Panc1 (cell line): Measurements from ENCODE around the gene DPM2. TPM values are rescaled to one million over a fixed set of nuclear protein-coding genes. Genes with fewer than 3 reads are reported as not detected.

ENCODE experiments used
- ATAC-seq: fragments of 200-7000 bp; cut with Tn5 transposase; 2 replicates; pipeline ENCODE4 v1.9.1; 2020; ENCODE audit warnings: mild to moderate bottlenecking, moderate library complexity
- BruUV-seq: library from RNA; stranded (reverse); fragments of 400-500 nt; replicated peaks from 2 replicates; lab custom pipeline; 2021; lab: Mats Ljungman, UMichigan
- CTCF ChIA-PET: fragments of 300-600 bp; sonication (Branson Sonifier 250); formaldehyde crosslinking; loops from one replicate; lab custom pipeline; 2022; ENCODE audit warnings: antibody characterized with exemption; lab: Charles Lee
- POLR2A ChIA-PET: fragments of 300-600 bp; sonication (Branson Sonifier 250); formaldehyde crosslinking; loops from one replicate; lab custom pipeline; 2022; ENCODE audit warnings: antibody characterized with exemption; lab: Charles Lee
- DNase-seq: peaks from one replicate; pipeline ENCODE4 v3.0.0-alpha.2; 2010; ENCODE audit warnings: low read depth, low spot score
- H3K27ac ChIP-seq: 2 replicates; pipeline ENCODE4 v1.5.1; 2011; ENCODE audit warnings: mild to moderate bottlenecking, low read length, inconsistent platforms
- H3K27me3 ChIP-seq: fragments of 200-500 bp; sonication (Bioruptor generic); 2 replicates; pipeline ENCODE4 v1.6.0; 2014; ENCODE audit warnings: low read length, inconsistent platforms; ENCODE audit not compliant: control insufficient read depth, insufficient read depth
- H3K36me3 ChIP-seq: fragments of 200-500 bp; sonication (Bioruptor generic); 2 replicates; pipeline ENCODE4 v1.5.1; 2014; ENCODE audit warnings: inconsistent platforms, mild to moderate bottlenecking, low read length, moderate library complexity; ENCODE audit not compliant: control insufficient read depth, insufficient read depth
- H3K4me1 ChIP-seq: 2 replicates; pipeline ENCODE4 v1.5.1; 2011; ENCODE audit warnings: inconsistent platforms, mild to moderate bottlenecking, low read length, moderate library complexity; ENCODE audit not compliant: control insufficient read depth, insufficient read depth
- H3K4me3 ChIP-seq, 2 experiments: 2 replicates each; pipeline ENCODE4 v1.5.1; 2011 to 2012; ENCODE audit warnings: low read depth in 2 of 2, low read length in 2 of 2, mild to moderate bottlenecking in 2 of 2, inconsistent platforms in 1 of 2, moderate library complexity in 1 of 2
- H3K9me3 ChIP-seq: fragments of 200-500 bp; sonication (Bioruptor generic); 2 replicates; pipeline ENCODE4 v1.5.1; 2014; ENCODE audit warnings: low read depth, mild to moderate bottlenecking, inconsistent platforms, low read length, moderate library complexity; ENCODE audit not compliant: control insufficient read depth, insufficient read depth
- CTCF ChIP-seq: fragments of 450-650 bp; IDR thresholded peaks from 2 replicates; pipeline ENCODE4 v1.5.1; 2017; ENCODE audit warnings: mild to moderate bottlenecking
- POLR2AphosphoS5 ChIP-seq: IDR thresholded peaks from 2 replicates; pipeline ENCODE4 v1.6.1; 2012; ENCODE audit warnings: mild to moderate bottlenecking, low read depth, low read length, moderate library complexity
- REST ChIP-seq, 2 experiments: IDR thresholded peaks; 2 replicates each; pipeline ENCODE4 v1.6.1; 2011 to 2012; ENCODE audit warnings: low read depth in 2 of 2, control low read depth in 1 of 2, low read length in 1 of 2, mild to moderate bottlenecking in 1 of 2, moderate library complexity in 1 of 2; ENCODE audit not compliant: insufficient read depth in 1 of 2
- SIN3A ChIP-seq: IDR thresholded peaks from 2 replicates; pipeline ENCODE4 v1.6.1; 2012; ENCODE audit warnings: low read depth, mild to moderate bottlenecking, low read length, moderate library complexity, borderline replicate concordance; ENCODE audit not compliant: insufficient read depth
- TCF7L2 ChIP-seq: IDR thresholded peaks from 2 replicates; pipeline ENCODE4 v1.6.1; 2011; ENCODE audit warnings: mild to moderate bottlenecking, low read depth, low read length, inconsistent platforms
- in situ Hi-C: cut with HindIII; loops from 2 replicates; pipeline ENCODE4 v1.10.0; 2016; ENCODE audit warnings: low sequenced_read_pairs, low pct_unique_long_range_greater_than_20kb
- intact Hi-C: fragments of 100-400 bp; cut with micrococcal nuclease; formaldehyde crosslinking; loops from one replicate; pipeline ENCODE4 v1.10.0; 2022; ENCODE audit not compliant: unreplicated experiment
- total RNA-seq: library from RNA; stranded (reverse); gene quantifications from one replicate; pipeline ENCODE4 v1.2.1, GENCODE V29; 2021; ENCODE audit not compliant: unreplicated experiment

DPM2 gene
- total RNA-seq, 1 experiment from 2014 or later = 58.7 TPM

GRCh38 chr9:127940593-127940992 lies 2.9 kb upstream of the DPM2 start:
- in situ Hi-C loops (loop anchor here (25.0 kb wide), 1 partner anchor 147 kb away; no protein-coding TSS in a partner anchor), intact Hi-C loops (loop anchor here (5.0 kb wide), 2 partner anchors 37 to 97 kb away; no protein-coding TSS in a partner anchor)
- H3K9me3 ChIP-seq = no peaks in the 10 kb centered on the region
- ATAC-seq = no peak
- peak overlapping the region; percentile 93 for H3K27ac ChIP-seq
- no peak for DNase-seq
- no TSS peak for BruUV-seq
- no peak overlapping the region for H3K4me3 ChIP-seq
- H3K36me3 ChIP-seq = peaks cover 12% of the 10 kb centered on the region
- H3K4me1 ChIP-seq = peaks cover 65% of the 10 kb centered on the region
- TF ChIP-seq REST (IDR thresholded peaks at IDR 0.05; ENCODE audit: insufficient read depth in 1 of 2, low read depth in 2 of 2, low read length in 1 of 2) (no peak), CTCF (no peak), SIN3A (no peak), POLR2AphosphoS5 (no peak), TCF7L2 (no peak)
- H3K27me3 ChIP-seq = no peaks in the 10 kb centered on the region
- ChIA-PET CTCF (no interaction called here), POLR2A (no interaction called here)

GRCh38 chr9:127938298-127938690 lies 640 bp upstream of the DPM2 start:
- DNase-seq = no peak
- peak; percentile 52 for ATAC-seq
- peaks cover 9% of the 10 kb centered on the region for H3K36me3 ChIP-seq
- H3K9me3 ChIP-seq = no peaks in the 10 kb centered on the region
- TF ChIP-seq REST (IDR thresholded peaks at IDR 0.05; ENCODE audit: insufficient read depth in 1 of 2, low read depth in 2 of 2, low read length in 1 of 2) (no peak), POLR2AphosphoS5 (peak; percentile 61), SIN3A (no peak), CTCF (no peak), TCF7L2 (no peak; the same call in 1 of the 2 replicates)
- H3K27me3 ChIP-seq = no peaks in the 10 kb centered on the region
- no TSS peak for BruUV-seq
- intact Hi-C loops = no loop called here
- ChIA-PET CTCF (no interaction called here), POLR2A (no interaction called here)
- H3K27ac ChIP-seq = peak overlapping the region; percentile 93
- H3K4me1 ChIP-seq = peaks cover 61% of the 10 kb centered on the region
- in situ Hi-C loops = loop anchor here (25.0 kb wide), 1 partner anchor 149 kb away; no protein-coding TSS in a partner anchor
- peak overlapping the region; percentile 65 to 66 for H3K4me3 ChIP-seq
